Esophagus squamous epithelium (tissue), 4 donors: ENCODE data around the gene SORCS1.

ENCODE experiments used
- CTCF ChIP-seq, 6 experiments: fragments of 450-650 bp in 4 of 6; fragments of 200-600 bp in 2 of 6; sonication (generic) in 2 of 6; IDR thresholded peaks; one replicate each; pipeline ENCODE4 v1.5.1; 2016 to 2019; ENCODE audit warnings: antibody characterized with exemption in 6 of 6, mild to moderate bottlenecking in 4 of 6, moderate library complexity in 4 of 6
- POLR2A ChIP-seq, 4 donors: fragments of 450-650 bp; IDR thresholded peaks; one replicate each; pipeline ENCODE4 v1.6.1; 2017; ENCODE audit warnings: antibody characterized with exemption in 4 of 4, mild to moderate bottlenecking in 4 of 4, moderate library complexity in 3 of 4

- TF ChIP-seq CTCF (IDR thresholded peaks at IDR 0.05) (no peak), POLR2A (IDR thresholded peaks at IDR 0.05) (no peak)
Observed at GRCh38 chr10:107064075-107064474, 100.4 kb downstream of the SORCS1 start.
